ENCODE results near the gene CNN1. TPM values are rescaled to one million over a fixed set of nuclear protein-coding genes. Genes with fewer than 3 reads are reported as not detected.

The CNN1 gene
- total RNA-seq, 1 donor from 2014 or later: 276 TPM

GRCh38 chr19:11530432-11530831 is 8.2 kb upstream of the CNN1 start:
- Histone ChIP-seq H3K9me3 (no peaks in the 10 kb centered on the region), H3K27me3 (no peaks in the 10 kb centered on the region), H3K27ac (no peak overlapping the region), H3K4me1 (peaks cover 28% of the 10 kb centered on the region), H3K36me3 (peaks cover 0 to under 1% of the 10 kb centered on the region in 2 donors), H3K4me3 (no peak overlapping the region)
- TF ChIP-seq POLR2A (IDR thresholded peaks at IDR 0.05) (no peak), CTCF (IDR thresholded peaks at IDR 0.05) (no peak), POLR2AphosphoS5 (IDR thresholded peaks at IDR 0.05; ENCODE audit: insufficient read depth in 1 of 2, low read depth in 1 of 2) (peak; percentile 30 to 42)
- DNase-seq (ENCODE audit: extremely low spot score in 2 of 2): no peak
- intact Hi-C loops (cut with DNase I): no loop called here

GRCh38 chr19:11534538-11534937 is 4.1 kb upstream of the CNN1 start:
- Histone ChIP-seq H3K36me3 (no peaks in the 10 kb centered on the region), H3K4me3 (no peak overlapping the region), H3K4me1 (peaks cover 35% of the 10 kb centered on the region), H3K9me3 (no peaks in the 10 kb centered on the region), H3K27ac (no peak overlapping the region), H3K27me3 (no peaks in the 10 kb centered on the region)
- intact Hi-C loops (cut with DNase I): no loop called here
- no peak for DNase-seq (ENCODE audit: extremely low spot score in 2 of 2)
- no peak for TF ChIP-seq POLR2A (IDR thresholded peaks at IDR 0.05)
- TF ChIP-seq POLR2AphosphoS5 (IDR thresholded peaks at IDR 0.05; ENCODE audit: insufficient read depth in 1 of 2, low read depth in 1 of 2): no peak
- TF ChIP-seq CTCF (IDR thresholded peaks at IDR 0.05): no peak

GRCh38 chr19:11534948-11535347 is 3.7 kb upstream of the CNN1 start:
- no peaks in the 10 kb centered on the region for H3K9me3 ChIP-seq
- H3K4me1 ChIP-seq: peaks cover 35% of the 10 kb centered on the region
- peak overlapping the region; percentile 94 for H3K27ac ChIP-seq
- H3K4me3 ChIP-seq: no peak overlapping the region
- no peaks in the 10 kb centered on the region for H3K27me3 ChIP-seq
- no peak for DNase-seq (ENCODE audit: extremely low spot score in 2 of 2)
- intact Hi-C loops (cut with DNase I): no loop called here
- TF ChIP-seq POLR2A (IDR thresholded peaks at IDR 0.05): no peak
- TF ChIP-seq POLR2AphosphoS5 (IDR thresholded peaks at IDR 0.05; ENCODE audit: insufficient read depth in 1 of 2, low read depth in 1 of 2): no peak
- TF ChIP-seq CTCF (IDR thresholded peaks at IDR 0.05): no peak
- H3K36me3 ChIP-seq: no peaks in the 10 kb centered on the region

- intact Hi-C loops (cut with DNase I): no loop called here
- Histone ChIP-seq H3K4me1 (peaks cover 39% of the 10 kb centered on the region), H3K36me3 (no peaks in the 10 kb centered on the region), H3K4me3 (peak overlapping the region; percentile 25 to 42), H3K27ac (peak overlapping the region; percentile 94), H3K27me3 (no peaks in the 10 kb centered on the region), H3K9me3 (no peaks in the 10 kb centered on the region)
- DNase-seq (ENCODE audit: extremely low spot score in 2 of 2): no peak
- TF ChIP-seq POLR2A (IDR thresholded peaks at IDR 0.05): peak in 1 of 2 donors; percentile 21
- TF ChIP-seq POLR2AphosphoS5 (IDR thresholded peaks at IDR 0.05; ENCODE audit: insufficient read depth in 1 of 2, low read depth in 1 of 2): peak; percentile 56 to 86
- peak; percentile 55 to 84 (median 64) for TF ChIP-seq CTCF (IDR thresholded peaks at IDR 0.05)
These were observed 2.7 kb upstream of the CNN1 start for GRCh38 chr19:11535792-11536595.

Data from vagina (tissue), 2 donors.